SK-N-SH treated with all-trans-retinoic acid at 6 μM for 48 hours (cell line): ENCODE results near the gene FANCD2.

Experiments
- ATAC-seq: fragments of 200-7000 bp; cut with Tn5 transposase; 3 replicates; pipeline ENCODE4 v1.9.1; 2020; ENCODE audit warnings: mild to moderate bottlenecking, moderate library complexity
- BACH2 ChIP-seq: fragments of 250-450 bp; sonication (Bioruptor Pico); IDR thresholded peaks from 2 replicates; pipeline ENCODE4 v1.9.0; 2021; ENCODE audit warnings: mild to moderate bottlenecking, borderline replicate concordance
- ESRRG ChIP-seq: fragments of 250-450 bp; sonication (Bioruptor Pico); IDR thresholded peaks from 2 replicates; pipeline ENCODE4 v1.6.1; 2021; ENCODE audit warnings: mild to moderate bottlenecking
- ISL1 ChIP-seq: fragments of 250-450 bp; sonication (Bioruptor Pico); IDR thresholded peaks from 2 replicates; pipeline ENCODE4 v2.1.2; 2022; ENCODE audit warnings: mild to moderate bottlenecking, moderate library complexity
- OSR1 ChIP-seq: fragments of 250-450 bp; sonication (Bioruptor Pico); IDR thresholded peaks from 2 replicates; pipeline ENCODE4 v1.8.0; 2022; ENCODE audit warnings: moderate library complexity, mild to moderate bottlenecking, inconsistent platforms
- PPARA ChIP-seq: fragments of 250-450 bp; sonication (Bioruptor Pico); IDR thresholded peaks from 2 replicates; pipeline ENCODE4 v1.5.0; 2020; ENCODE audit warnings: mild to moderate bottlenecking, borderline replicate concordance
- RARB ChIP-seq: fragments of 250-450 bp; sonication (Bioruptor Pico); IDR thresholded peaks from 2 replicates; pipeline ENCODE4 v1.8.0; 2021; ENCODE audit warnings: mild to moderate bottlenecking, moderate library complexity
- SNAI2 ChIP-seq: fragments of 250-450 bp; sonication (Bioruptor Pico); IDR thresholded peaks from 2 replicates; pipeline ENCODE4 v1.5.0; 2020; ENCODE audit warnings: mild to moderate bottlenecking, moderate library complexity
- TCF4 ChIP-seq: fragments of 250-450 bp; sonication (Bioruptor Pico); IDR thresholded peaks from 2 replicates; pipeline ENCODE4 v1.8.0; 2021; ENCODE audit warnings: mild to moderate bottlenecking, moderate library complexity, borderline replicate concordance
- TOX ChIP-seq: fragments of 250-450 bp; sonication (Bioruptor Pico); IDR thresholded peaks from 2 replicates; pipeline ENCODE4 v1.8.0; 2021; ENCODE audit warnings: mild to moderate bottlenecking, moderate library complexity, borderline replicate concordance
- ZC3H10 ChIP-seq: fragments of 250-450 bp; sonication (Bioruptor Pico); IDR thresholded peaks from 2 replicates; pipeline ENCODE4 v1.5.1; 2021; ENCODE audit warnings: mild to moderate bottlenecking, moderate library complexity
- ZFP30 ChIP-seq: fragments of 450-650 bp; formaldehyde crosslinking; IDR thresholded peaks from 2 replicates; pipeline ENCODE4 v1.5.0; 2022; ENCODE audit warnings: mild to moderate bottlenecking, moderate library complexity
- ZNF565 ChIP-seq: fragments of 450-650 bp; formaldehyde crosslinking; conservative IDR thresholded peaks from 2 replicates; pipeline ENCODE4 v1.5.0; 2020; ENCODE audit warnings: low read depth, mild to moderate bottlenecking, moderate library complexity
- ZNF8 ChIP-seq: fragments of 450-650 bp; formaldehyde crosslinking; IDR thresholded peaks from 2 replicates; pipeline ENCODE4 v1.5.0; 2020; ENCODE audit warnings: mild to moderate bottlenecking, moderate library complexity
- TF ChIP-seq, protein P1 (sequence below): fragments of 250-450 bp; sonication (Bioruptor Pico); IDR thresholded peaks from 2 replicates; pipeline ENCODE4 v1.8.0; 2021; ENCODE audit warnings: low read depth, mild to moderate bottlenecking, moderate library complexity, borderline replicate concordance
- TF ChIP-seq, protein P2 (sequence below): fragments of 250-450 bp; sonication (Bioruptor Pico); IDR thresholded peaks from 2 replicates; pipeline ENCODE4 v1.5.1; 2021; ENCODE audit warnings: mild to moderate bottlenecking, moderate library complexity
- TF ChIP-seq, protein P3 (sequence below): fragments of 250-450 bp; sonication (Bioruptor Pico); IDR thresholded peaks from 2 replicates; pipeline ENCODE4 v1.5.0; 2020; ENCODE audit warnings: mild to moderate bottlenecking, moderate library complexity
- TF ChIP-seq, protein P4 (sequence below): fragments of 250-450 bp; sonication (Bioruptor Pico); IDR thresholded peaks from 2 replicates; pipeline ENCODE4 v1.5.1; 2020; ENCODE audit warnings: low read depth, mild to moderate bottlenecking, moderate library complexity
- TF ChIP-seq, protein P5 (sequence below): fragments of 250-450 bp; sonication (Bioruptor Pico); IDR thresholded peaks from 2 replicates; pipeline ENCODE4 v1.8.0; 2020; ENCODE audit warnings: mild to moderate bottlenecking, moderate library complexity, borderline replicate concordance

Gene FANCD2

DNA sequence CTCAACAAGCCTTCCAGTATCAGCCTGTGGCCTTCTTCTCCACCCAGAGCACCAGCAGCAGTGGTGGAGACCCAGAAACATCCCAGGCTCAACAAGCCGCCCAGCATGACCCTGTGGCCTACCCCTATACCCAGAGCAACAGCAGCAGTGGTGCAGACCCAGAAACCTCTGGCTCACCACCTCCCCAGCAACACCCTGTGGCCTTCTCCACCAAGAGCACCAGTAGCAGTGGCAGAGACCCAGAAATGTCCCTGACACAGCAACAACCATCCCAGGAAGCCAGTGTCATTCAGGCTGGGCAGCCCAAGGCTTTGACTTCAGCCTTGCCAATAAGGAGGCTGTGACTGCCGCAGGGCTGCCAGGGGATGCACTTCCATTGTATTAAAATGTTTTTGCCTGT, 23.3 kb upstream of the FANCD2 start:
- no peak for TF ChIP-seq ZC3H10
- TF ChIP-seq, protein P1, sequence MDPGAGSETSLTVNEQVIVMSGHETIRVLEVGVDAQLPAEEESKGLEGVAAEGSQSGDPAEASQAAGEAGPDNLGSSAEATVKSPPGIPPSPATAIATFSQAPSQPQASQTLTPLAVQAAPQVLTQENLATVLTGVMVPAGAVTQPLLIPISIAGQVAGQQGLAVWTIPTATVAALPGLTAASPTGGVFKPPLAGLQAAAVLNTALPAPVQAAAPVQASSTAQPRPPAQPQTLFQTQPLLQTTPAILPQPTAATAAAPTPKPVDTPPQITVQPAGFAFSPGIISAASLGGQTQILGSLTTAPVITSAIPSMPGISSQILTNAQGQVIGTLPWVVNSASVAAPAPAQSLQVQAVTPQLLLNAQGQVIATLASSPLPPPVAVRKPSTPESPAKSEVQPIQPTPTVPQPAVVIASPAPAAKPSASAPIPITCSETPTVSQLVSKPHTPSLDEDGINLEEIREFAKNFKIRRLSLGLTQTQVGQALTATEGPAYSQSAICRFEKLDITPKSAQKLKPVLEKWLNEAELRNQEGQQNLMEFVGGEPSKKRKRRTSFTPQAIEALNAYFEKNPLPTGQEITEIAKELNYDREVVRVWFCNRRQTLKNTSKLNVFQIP (CRISPR knock-in tag), result no peak
- no peak for TF ChIP-seq PPARA (CRISPR knock-in tag)
- no peak for TF ChIP-seq ISL1 (CRISPR knock-in tag)
- TF ChIP-seq RARB (CRISPR knock-in tag), result no peak
- no peak for TF ChIP-seq TOX (CRISPR knock-in tag)
- no peak for TF ChIP-seq ZNF8 (CRISPR knock-in tag)
- no peak for TF ChIP-seq BACH2 (CRISPR knock-in tag)
- TF ChIP-seq, protein P2, sequence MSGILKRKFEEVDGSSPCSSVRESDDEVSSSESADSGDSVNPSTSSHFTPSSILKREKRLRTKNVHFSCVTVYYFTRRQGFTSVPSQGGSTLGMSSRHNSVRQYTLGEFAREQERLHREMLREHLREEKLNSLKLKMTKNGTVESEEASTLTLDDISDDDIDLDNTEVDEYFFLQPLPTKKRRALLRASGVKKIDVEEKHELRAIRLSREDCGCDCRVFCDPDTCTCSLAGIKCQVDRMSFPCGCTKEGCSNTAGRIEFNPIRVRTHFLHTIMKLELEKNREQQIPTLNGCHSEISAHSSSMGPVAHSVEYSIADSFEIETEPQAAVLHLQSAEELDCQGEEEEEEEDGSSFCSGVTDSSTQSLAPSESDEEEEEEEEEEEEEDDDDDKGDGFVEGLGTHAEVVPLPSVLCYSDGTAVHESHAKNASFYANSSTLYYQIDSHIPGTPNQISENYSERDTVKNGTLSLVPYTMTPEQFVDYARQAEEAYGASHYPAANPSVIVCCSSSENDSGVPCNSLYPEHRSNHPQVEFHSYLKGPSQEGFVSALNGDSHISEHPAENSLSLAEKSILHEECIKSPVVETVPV (CRISPR knock-in tag), result no peak
- TF ChIP-seq, protein P3, sequence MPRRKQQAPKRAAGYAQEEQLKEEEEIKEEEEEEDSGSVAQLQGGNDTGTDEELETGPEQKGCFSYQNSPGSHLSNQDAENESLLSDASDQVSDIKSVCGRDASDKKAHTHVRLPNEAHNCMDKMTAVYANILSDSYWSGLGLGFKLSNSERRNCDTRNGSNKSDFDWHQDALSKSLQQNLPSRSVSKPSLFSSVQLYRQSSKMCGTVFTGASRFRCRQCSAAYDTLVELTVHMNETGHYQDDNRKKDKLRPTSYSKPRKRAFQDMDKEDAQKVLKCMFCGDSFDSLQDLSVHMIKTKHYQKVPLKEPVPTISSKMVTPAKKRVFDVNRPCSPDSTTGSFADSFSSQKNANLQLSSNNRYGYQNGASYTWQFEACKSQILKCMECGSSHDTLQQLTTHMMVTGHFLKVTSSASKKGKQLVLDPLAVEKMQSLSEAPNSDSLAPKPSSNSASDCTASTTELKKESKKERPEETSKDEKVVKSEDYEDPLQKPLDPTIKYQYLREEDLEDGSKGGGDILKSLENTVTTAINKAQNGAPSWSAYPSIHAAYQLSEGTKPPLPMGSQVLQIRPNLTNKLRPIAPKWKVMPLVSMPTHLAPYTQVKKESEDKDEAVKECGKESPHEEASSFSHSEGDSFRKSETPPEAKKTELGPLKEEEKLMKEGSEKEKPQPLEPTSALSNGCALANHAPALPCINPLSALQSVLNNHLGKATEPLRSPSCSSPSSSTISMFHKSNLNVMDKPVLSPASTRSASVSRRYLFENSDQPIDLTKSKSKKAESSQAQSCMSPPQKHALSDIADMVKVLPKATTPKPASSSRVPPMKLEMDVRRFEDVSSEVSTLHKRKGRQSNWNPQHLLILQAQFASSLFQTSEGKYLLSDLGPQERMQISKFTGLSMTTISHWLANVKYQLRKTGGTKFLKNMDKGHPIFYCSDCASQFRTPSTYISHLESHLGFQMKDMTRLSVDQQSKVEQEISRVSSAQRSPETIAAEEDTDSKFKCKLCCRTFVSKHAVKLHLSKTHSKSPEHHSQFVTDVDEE (CRISPR knock-in tag), result no peak
- no peak for TF ChIP-seq ZNF565 (CRISPR knock-in tag)
- TF ChIP-seq ZFP30 (CRISPR knock-in tag), result no peak
- TF ChIP-seq, protein P4, sequence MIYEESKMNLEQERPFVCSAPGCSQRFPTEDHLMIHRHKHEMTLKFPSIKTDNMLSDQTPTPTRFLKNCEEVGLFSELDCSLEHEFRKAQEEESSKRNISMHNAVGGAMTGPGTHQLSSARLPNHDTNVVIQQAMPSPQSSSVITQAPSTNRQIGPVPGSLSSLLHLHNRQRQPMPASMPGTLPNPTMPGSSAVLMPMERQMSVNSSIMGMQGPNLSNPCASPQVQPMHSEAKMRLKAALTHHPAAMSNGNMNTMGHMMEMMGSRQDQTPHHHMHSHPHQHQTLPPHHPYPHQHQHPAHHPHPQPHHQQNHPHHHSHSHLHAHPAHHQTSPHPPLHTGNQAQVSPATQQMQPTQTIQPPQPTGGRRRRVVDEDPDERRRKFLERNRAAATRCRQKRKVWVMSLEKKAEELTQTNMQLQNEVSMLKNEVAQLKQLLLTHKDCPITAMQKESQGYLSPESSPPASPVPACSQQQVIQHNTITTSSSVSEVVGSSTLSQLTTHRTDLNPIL (CRISPR knock-in tag), result no peak
- no peak for TF ChIP-seq OSR1 (CRISPR knock-in tag)
- no peak for TF ChIP-seq TCF4 (CRISPR knock-in tag)
- TF ChIP-seq, protein P5, sequence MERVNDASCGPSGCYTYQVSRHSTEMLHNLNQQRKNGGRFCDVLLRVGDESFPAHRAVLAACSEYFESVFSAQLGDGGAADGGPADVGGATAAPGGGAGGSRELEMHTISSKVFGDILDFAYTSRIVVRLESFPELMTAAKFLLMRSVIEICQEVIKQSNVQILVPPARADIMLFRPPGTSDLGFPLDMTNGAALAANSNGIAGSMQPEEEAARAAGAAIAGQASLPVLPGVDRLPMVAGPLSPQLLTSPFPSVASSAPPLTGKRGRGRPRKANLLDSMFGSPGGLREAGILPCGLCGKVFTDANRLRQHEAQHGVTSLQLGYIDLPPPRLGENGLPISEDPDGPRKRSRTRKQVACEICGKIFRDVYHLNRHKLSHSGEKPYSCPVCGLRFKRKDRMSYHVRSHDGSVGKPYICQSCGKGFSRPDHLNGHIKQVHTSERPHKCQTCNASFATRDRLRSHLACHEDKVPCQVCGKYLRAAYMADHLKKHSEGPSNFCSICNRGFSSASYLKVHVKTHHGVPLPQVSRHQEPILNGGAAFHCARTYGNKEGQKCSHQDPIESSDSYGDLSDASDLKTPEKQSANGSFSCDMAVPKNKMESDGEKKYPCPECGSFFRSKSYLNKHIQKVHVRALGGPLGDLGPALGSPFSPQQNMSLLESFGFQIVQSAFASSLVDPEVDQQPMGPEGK, result no peak
- TF ChIP-seq ESRRG (CRISPR knock-in tag), result no peak
- TF ChIP-seq, all 23 proteins: peak for 0
- ATAC-seq, result no peak

DNA sequence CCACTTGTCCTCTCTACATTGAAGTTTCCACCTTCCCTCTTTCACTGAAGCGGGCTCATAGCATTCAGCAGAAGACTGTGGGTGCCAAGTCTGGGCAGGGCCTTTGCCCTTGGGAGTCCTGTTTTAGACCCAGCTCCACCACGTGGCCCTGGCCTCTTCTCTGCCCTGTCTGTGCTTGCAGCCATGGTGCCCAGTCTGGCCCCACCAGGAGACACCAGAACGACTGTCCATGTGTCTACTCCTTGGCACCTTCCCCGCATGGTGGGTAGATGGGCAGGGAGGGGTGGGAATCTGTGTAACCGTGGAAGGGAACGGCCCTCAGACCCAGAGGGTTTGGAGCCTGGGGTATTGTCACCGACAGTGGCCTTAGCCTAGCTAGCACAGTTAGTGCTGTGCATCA, 21.7 kb upstream of the FANCD2 start:
- ATAC-seq, result no peak
- TF ChIP-seq BACH2 (CRISPR knock-in tag) (no peak), OSR1 (CRISPR knock-in tag) (no peak), TCF4 (CRISPR knock-in tag) (no peak), SNAI2 (CRISPR knock-in tag) (no peak), ZNF8 (CRISPR knock-in tag) (no peak), PPARA (CRISPR knock-in tag) (no peak), ZNF565 (CRISPR knock-in tag) (no peak), RARB (CRISPR knock-in tag) (no peak)
- TF ChIP-seq, protein P5, result no peak
- TF ChIP-seq, protein P3 (CRISPR knock-in tag), result no peak
- TF ChIP-seq, protein P1 (CRISPR knock-in tag), result no peak
- TF ChIP-seq, protein P4 (CRISPR knock-in tag), result no peak
- TF ChIP-seq, all 23 proteins: peak for 0
